Liver (tissue), 3 donors: ENCODE results near the gene REEP3.

Source experiments
- CTCF ChIP-seq: fragments of 150-350 bp; IDR thresholded peaks from 2 replicates; pipeline ENCODE4 v1.5.1; 2017; ENCODE audit warnings: improper control_type of control experiment, low read depth, low read length; ENCODE audit not compliant: missing input control
- EGR1 ChIP-seq, 2 donors: IDR thresholded peaks; 2 replicates each; pipeline ENCODE4 v1.6.1; 2016 to 2018; ENCODE audit warnings: antibody characterized with exemption in 2 of 2, low read depth in 2 of 2
- FOXA1 ChIP-seq: IDR thresholded peaks from 2 replicates; pipeline ENCODE4 v1.6.1; 2016; ENCODE audit warnings: antibody characterized with exemption
- FOXA2 ChIP-seq: IDR thresholded peaks from 2 replicates; pipeline ENCODE4 v1.6.1; 2016; ENCODE audit warnings: antibody characterized with exemption
- GABPA ChIP-seq, 2 donors: IDR thresholded peaks in 1 of 2; conservative IDR thresholded peaks in 1 of 2; 2 replicates each; pipeline ENCODE4 v1.6.1; 2016; ENCODE audit warnings: antibody characterized with exemption in 2 of 2, mild to moderate bottlenecking in 1 of 2, moderate library complexity in 1 of 2
- JUND ChIP-seq, 2 donors: IDR thresholded peaks; 2 replicates each; pipeline ENCODE4 v1.6.1; 2016; ENCODE audit warnings: antibody characterized with exemption in 2 of 2
- MAX ChIP-seq: IDR thresholded peaks from 2 replicates; pipeline ENCODE4 v1.6.1; 2016; ENCODE audit warnings: antibody characterized with exemption
- RAD21 ChIP-seq, 2 donors: IDR thresholded peaks; 2 replicates each; pipeline ENCODE4 v1.6.1; 2016; ENCODE audit warnings: antibody characterized with exemption in 2 of 2, mild to moderate bottlenecking in 2 of 2
- SP1 ChIP-seq: IDR thresholded peaks from 2 replicates; pipeline ENCODE4 v1.6.1; 2018; ENCODE audit warnings: antibody characterized with exemption, mild to moderate bottlenecking
- TAF1 ChIP-seq: conservative IDR thresholded peaks from 2 replicates; pipeline ENCODE4 v1.6.1; 2016; ENCODE audit warnings: antibody characterized with exemption, mild to moderate bottlenecking
- YY1 ChIP-seq: IDR thresholded peaks from 2 replicates; pipeline ENCODE4 v1.6.1; 2016; ENCODE audit warnings: antibody characterized with exemption, mild to moderate bottlenecking
- TF ChIP-seq, protein P1 (sequence below): IDR thresholded peaks from 2 replicates; pipeline ENCODE4 v1.6.1; 2016; ENCODE audit warnings: antibody characterized with exemption, mild to moderate bottlenecking
- donor health status: healthy.
- donor health status: healthy.

DNA sequence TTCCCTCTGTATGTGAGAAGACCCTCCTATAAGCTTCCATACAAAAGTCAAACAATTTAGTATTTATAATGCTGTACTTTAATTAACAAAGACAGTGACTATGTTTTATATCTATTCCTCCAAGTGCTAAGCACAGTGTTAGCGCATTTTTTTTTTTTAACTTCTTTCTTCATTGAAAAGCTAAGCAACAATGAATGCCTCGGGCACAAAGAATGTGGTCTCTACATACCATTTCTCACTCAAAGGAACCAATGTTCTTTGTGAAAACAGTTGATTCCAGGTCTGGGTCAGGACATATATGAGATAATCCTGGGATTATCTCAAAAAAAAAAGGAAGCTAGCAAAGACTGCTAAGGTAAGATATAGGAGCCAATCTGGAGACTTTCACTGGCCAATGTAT, 26.2 kb upstream of the REEP3 start:
- TF ChIP-seq CTCF (no peak), RAD21 (IDR thresholded peaks at IDR 0.05) (no peak), FOXA1 (no peak), GABPA (IDR thresholded peaks at IDR 0.05 in 1 of 2, conservative IDR thresholded peaks at IDR 0.05 in 1 of 2) (no peak), MAX (no peak), JUND (IDR thresholded peaks at IDR 0.05) (no peak), YY1 (no peak), SP1 (no peak), EGR1 (IDR thresholded peaks at IDR 0.05; ENCODE audit: low read depth in 2 of 2) (no peak), TAF1 (no peak), FOXA2 (no peak)
- TF ChIP-seq, protein P1, sequence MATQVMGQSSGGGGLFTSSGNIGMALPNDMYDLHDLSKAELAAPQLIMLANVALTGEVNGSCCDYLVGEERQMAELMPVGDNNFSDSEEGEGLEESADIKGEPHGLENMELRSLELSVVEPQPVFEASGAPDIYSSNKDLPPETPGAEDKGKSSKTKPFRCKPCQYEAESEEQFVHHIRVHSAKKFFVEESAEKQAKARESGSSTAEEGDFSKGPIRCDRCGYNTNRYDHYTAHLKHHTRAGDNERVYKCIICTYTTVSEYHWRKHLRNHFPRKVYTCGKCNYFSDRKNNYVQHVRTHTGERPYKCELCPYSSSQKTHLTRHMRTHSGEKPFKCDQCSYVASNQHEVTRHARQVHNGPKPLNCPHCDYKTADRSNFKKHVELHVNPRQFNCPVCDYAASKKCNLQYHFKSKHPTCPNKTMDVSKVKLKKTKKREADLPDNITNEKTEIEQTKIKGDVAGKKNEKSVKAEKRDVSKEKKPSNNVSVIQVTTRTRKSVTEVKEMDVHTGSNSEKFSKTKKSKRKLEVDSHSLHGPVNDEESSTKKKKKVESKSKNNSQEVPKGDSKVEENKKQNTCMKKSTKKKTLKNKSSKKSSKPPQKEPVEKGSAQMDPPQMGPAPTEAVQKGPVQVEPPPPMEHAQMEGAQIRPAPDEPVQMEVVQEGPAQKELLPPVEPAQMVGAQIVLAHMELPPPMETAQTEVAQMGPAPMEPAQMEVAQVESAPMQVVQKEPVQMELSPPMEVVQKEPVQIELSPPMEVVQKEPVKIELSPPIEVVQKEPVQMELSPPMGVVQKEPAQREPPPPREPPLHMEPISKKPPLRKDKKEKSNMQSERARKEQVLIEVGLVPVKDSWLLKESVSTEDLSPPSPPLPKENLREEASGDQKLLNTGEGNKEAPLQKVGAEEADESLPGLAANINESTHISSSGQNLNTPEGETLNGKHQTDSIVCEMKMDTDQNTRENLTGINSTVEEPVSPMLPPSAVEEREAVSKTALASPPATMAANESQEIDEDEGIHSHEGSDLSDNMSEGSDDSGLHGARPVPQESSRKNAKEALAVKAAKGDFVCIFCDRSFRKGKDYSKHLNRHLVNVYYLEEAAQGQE = no peak
